H9 (cell line): Measurements from ENCODE around the gene SPSB4. TPM values are rescaled to one million over a fixed set of nuclear protein-coding genes. Genes with fewer than 3 reads are reported as not detected.

Experiments used
- DNase-seq: peaks from one replicate; pipeline ENCODE4 v3.0.0-alpha.2; 2017
- H2AFZ ChIP-seq: one replicate; pipeline ENCODE4 v1.6.1; 2013; ENCODE audit warnings: mild to moderate bottlenecking, low read length, control low read depth, moderate library complexity
- H2AK5ac ChIP-seq: 2 replicates; pipeline ENCODE4 v1.6.1; 2013; ENCODE audit warnings: low read length, control low read depth, mixed read lengths; ENCODE audit not compliant: insufficient read length
- H2BK120ac ChIP-seq: one replicate; pipeline ENCODE4 v1.6.1; 2013; ENCODE audit warnings: low read depth, mild to moderate bottlenecking, low read length, control low read depth, inconsistent platforms; ENCODE audit not compliant: poor library complexity, severe bottlenecking
- H2BK12ac ChIP-seq: 2 replicates; pipeline ENCODE4 v1.6.1; 2013; ENCODE audit warnings: low read length, control low read depth, mixed read lengths, low read depth; ENCODE audit not compliant: insufficient read length
- H2BK15ac ChIP-seq: 2 replicates; pipeline ENCODE4 v1.6.1; 2013; ENCODE audit warnings: low read depth, low read length, control low read depth
- H2BK20ac ChIP-seq: one replicate; pipeline ENCODE4 v1.6.1; 2013; ENCODE audit warnings: low read depth, mild to moderate bottlenecking, low read length, control low read depth, inconsistent platforms; ENCODE audit not compliant: poor library complexity, severe bottlenecking
- H2BK5ac ChIP-seq: 2 replicates; pipeline ENCODE4 v1.6.1; 2013; ENCODE audit warnings: low read length, control low read depth, mixed read lengths; ENCODE audit not compliant: insufficient read length
- H3K14ac ChIP-seq: 2 replicates; pipeline ENCODE4 v1.6.1; 2013; ENCODE audit warnings: low read length, control low read depth; ENCODE audit not compliant: insufficient read depth
- H3K18ac ChIP-seq: 2 replicates; pipeline ENCODE4 v1.6.1; 2013; ENCODE audit warnings: low read depth, mild to moderate bottlenecking, mixed read lengths, low read length, control low read depth; ENCODE audit not compliant: insufficient read length
- H3K23ac ChIP-seq: 2 replicates; pipeline ENCODE4 v1.6.1; 2013; ENCODE audit warnings: low read length, control low read depth, mixed read lengths, low read depth; ENCODE audit not compliant: insufficient read length
- H3K23me2 ChIP-seq: 2 replicates; pipeline ENCODE4 v1.6.1; 2013; ENCODE audit warnings: low read depth, mild to moderate bottlenecking, mixed read lengths, low read length, control low read depth; ENCODE audit not compliant: insufficient read length, poor library complexity, severe bottlenecking
- H3K27ac ChIP-seq: 2 replicates; pipeline ENCODE4 v1.5.1; 2013; ENCODE audit warnings: low read length, control low read depth, mixed read lengths, low read depth; ENCODE audit not compliant: insufficient read length
- H3K27me3 ChIP-seq: 2 replicates; pipeline ENCODE4 v1.6.1; 2013; ENCODE audit warnings: low read length, control low read depth, inconsistent platforms; ENCODE audit not compliant: insufficient read depth
- H3K4ac ChIP-seq: 2 replicates; pipeline ENCODE4 v1.6.1; 2013; ENCODE audit warnings: low read depth, mild to moderate bottlenecking, control low read depth, inconsistent platforms, low read length, moderate library complexity
- H3K4me1 ChIP-seq: 2 replicates; pipeline ENCODE4 v1.6.1; 2013; ENCODE audit warnings: low read length, control low read depth, inconsistent platforms; ENCODE audit not compliant: insufficient read depth
- H3K4me2 ChIP-seq: 2 replicates; pipeline ENCODE4 v1.6.1; 2013; ENCODE audit warnings: low read length, control low read depth, mixed read lengths; ENCODE audit not compliant: insufficient read length, insufficient read depth
- H3K56ac ChIP-seq: 2 replicates; pipeline ENCODE4 v1.6.1; 2013; ENCODE audit warnings: low read depth, mild to moderate bottlenecking, mixed read lengths, low read length, control low read depth; ENCODE audit not compliant: insufficient read length
- H3K79me1 ChIP-seq: 2 replicates; pipeline ENCODE4 v1.6.1; 2013; ENCODE audit warnings: low read depth, mild to moderate bottlenecking, moderate library complexity, low read length, control low read depth, inconsistent platforms; ENCODE audit not compliant: insufficient read depth, poor library complexity, severe bottlenecking
- H3K79me2 ChIP-seq: 2 replicates; pipeline ENCODE4 v1.6.1; 2013; ENCODE audit warnings: low read length, control low read depth, inconsistent platforms; ENCODE audit not compliant: insufficient read depth
- H3K9ac ChIP-seq: 2 replicates; pipeline ENCODE4 v1.6.1; 2013; ENCODE audit warnings: low read length, control low read depth, mixed read lengths; ENCODE audit not compliant: insufficient read length; ENCODE audit errors: extremely low read depth
- H3K9me3 ChIP-seq: one replicate; pipeline ENCODE4 v1.6.1; 2013; ENCODE audit warnings: low read depth, low read length, inconsistent platforms; ENCODE audit not compliant: control insufficient read depth
- H3T11ph ChIP-seq: one replicate; pipeline ENCODE4 v1.6.1; 2013; ENCODE audit warnings: mild to moderate bottlenecking, low read length, control low read depth, inconsistent platforms
- H4K20me1 ChIP-seq: one replicate; pipeline ENCODE4 v1.6.1; 2013; ENCODE audit not compliant: control insufficient read depth, insufficient read length, insufficient read depth
- H4K5ac ChIP-seq: 2 replicates; pipeline ENCODE4 v1.6.1; 2013; ENCODE audit warnings: low read depth, mild to moderate bottlenecking, mixed read lengths, low read length, control low read depth; ENCODE audit not compliant: insufficient read length
- H4K8ac ChIP-seq: replicated peaks from 2 replicates; pipeline ENCODE4 v1.6.1; 2013; ENCODE audit warnings: low read length, control low read depth, mixed read lengths, low read depth; ENCODE audit not compliant: insufficient read length
- H4K91ac ChIP-seq: 2 replicates; pipeline ENCODE4 v1.6.1; 2013; ENCODE audit warnings: low read depth, mild to moderate bottlenecking, moderate library complexity, mixed read lengths, low read length, control low read depth; ENCODE audit not compliant: insufficient read length
- H3K27ac Mint-ChIP-seq, 3 experiments: 2 replicates in 2 of 3; 3 replicates in 1 of 3; pipeline ENCODE4 v1.8.0; 2020 to 2021; ENCODE audit warnings: mixed read lengths in 3 of 3, mild to moderate bottlenecking in 1 of 3, moderate library complexity in 1 of 3
- H3K27me3 Mint-ChIP-seq: 2 replicates; pipeline ENCODE4 v1.8.0; 2021; ENCODE audit warnings: low read depth, mild to moderate bottlenecking, moderate library complexity, mixed read lengths
- H3K36me3 Mint-ChIP-seq, 3 experiments: 2 replicates in 2 of 3; 3 replicates in 1 of 3; pipeline ENCODE4 v1.8.0; 2020 to 2021; ENCODE audit warnings: low read depth in 3 of 3, mixed read lengths in 3 of 3; ENCODE audit not compliant: insufficient read depth in 1 of 3
- H3K4me1 Mint-ChIP-seq, 2 experiments: 2 replicates each; pipeline ENCODE4 v1.8.0; 2020; ENCODE audit warnings: mixed read lengths in 2 of 2
- H3K4me3 Mint-ChIP-seq, 2 experiments: 2 replicates in 1 of 2; 3 replicates in 1 of 2; pipeline ENCODE4 v1.8.0; 2020 to 2021; ENCODE audit warnings: mild to moderate bottlenecking in 2 of 2, mixed read lengths in 2 of 2, moderate library complexity in 1 of 2
- H3K9me3 Mint-ChIP-seq, 2 experiments: 2 replicates in 1 of 2; 3 replicates in 1 of 2; pipeline ENCODE4 v1.8.0; 2020; ENCODE audit warnings: mild to moderate bottlenecking in 2 of 2, mixed read lengths in 2 of 2, moderate library complexity in 1 of 2
- CTCF ChIP-seq: fragments of 200-600 bp; sonication (generic); conservative IDR thresholded peaks from 3 replicates; pipeline ENCODE4 v1.8.0; 2021; ENCODE audit warnings: antibody characterized with exemption, mild to moderate bottlenecking
- WGBS: extraction: QIAGEN DNeasy Blood & Tissue Kit; methylation state at CpG from one replicate; pipeline ENCODE4 v1.1.7; 2013; ENCODE audit warnings: missing lambda C conversion rate, low lambda C conversion rate, mixed read lengths; ENCODE audit not compliant: insufficient read length; ENCODE audit errors: extremely low coverage; 5-methylcytosine and 5-hydroxymethylcytosine counted together
- total RNA-seq: library from RNA; stranded (reverse); gene quantifications from 2 replicates; pipeline ENCODE4 v1.2.1, GENCODE V29; 2021

SPSB4 gene
- total RNA-seq, 1 experiment from 2014 or later = 6.2 TPM

GRCh38 chr3:141060327-141060726, 9.2 kb downstream of the SPSB4 start:
- no peaks in the 10 kb centered on the region for H4K20me1 ChIP-seq
- H3K4me2 ChIP-seq = no peak overlapping the region
- Mint-ChIP-seq H3K9me3 (peaks cover 3 to 4% of the 10 kb centered on the region in 2 experiments; a peak in 3 of 5 replicates), H3K27ac (no peak overlapping the region), H3K27me3 (peaks cover 12% of the 10 kb centered on the region), H3K4me3 (no peak overlapping the region), H3K4me1 (peaks cover 9 to 17% of the 10 kb centered on the region in 2 experiments), H3K36me3 (peaks cover 0 to 14% (median 5%) of the 10 kb centered on the region in 3 experiments; a peak in 5 of 7 replicates)
- no peaks in the 10 kb centered on the region for H3K4me1 ChIP-seq
- no peak for TF ChIP-seq CTCF
- H3K23me2 ChIP-seq = peaks cover 3% of the 10 kb centered on the region
- 0 out of 2 replicates have a peak, but pooled peaks cover 2% of the 10 kb centered on the region for H3K79me2 ChIP-seq
- H4K8ac ChIP-seq = no peak overlapping the region
- H3K27me3 ChIP-seq = no peaks in the 10 kb centered on the region
- no peak overlapping the region for H3K56ac ChIP-seq
- DNase-seq = no peak
- H3K4ac ChIP-seq = no peak overlapping the region
- H2BK15ac ChIP-seq = no peak overlapping the region
- no peak overlapping the region for H3K18ac ChIP-seq
- H2BK12ac ChIP-seq = no peak overlapping the region
- H4K91ac ChIP-seq = no peak overlapping the region
- no CpG with 5 or more reads among the region's 3 CpGs for WGBS
- H3K23ac ChIP-seq = no peak overlapping the region
- no peak overlapping the region for H4K5ac ChIP-seq
- no peak overlapping the region for H2BK5ac ChIP-seq
- H3K27ac ChIP-seq = no peak overlapping the region
- no peak overlapping the region for H2AK5ac ChIP-seq
- no peaks in the 10 kb centered on the region for H3K9me3 ChIP-seq
- H3T11ph ChIP-seq = no peak overlapping the region
- H3K79me1 ChIP-seq = no peaks in the 10 kb centered on the region
- H2BK20ac ChIP-seq = no peak overlapping the region
- H3K14ac ChIP-seq = no peak overlapping the region
- no peak overlapping the region for H2AFZ ChIP-seq
- H2BK120ac ChIP-seq = no peak overlapping the region
- H3K9ac ChIP-seq = no peak overlapping the region
